Measurements from ENCODE around the gene POLD1. TPM values are rescaled to one million over a fixed set of nuclear protein-coding genes. Genes with fewer than 3 reads are reported as not detected.

POLD1 gene
- total RNA-seq, 1 donor, result 25.0 TPM

- TF ChIP-seq CTCF (IDR thresholded peaks at IDR 0.05; ENCODE audit: insufficient read depth, low read depth, low read length), result no peak
- DNase-seq (ENCODE audit: low read depth), result no peak
- no peak overlapping the region for H3K4me3 ChIP-seq (ENCODE audit: low read depth, low read length)
These were observed 9.9 kb downstream of the POLD1 start for GRCh38 chr19:50394017-50394416.

- no peak for TF ChIP-seq CTCF (IDR thresholded peaks at IDR 0.05; ENCODE audit: insufficient read depth, low read depth, low read length)
- no peak overlapping the region for H3K4me3 ChIP-seq (ENCODE audit: low read depth, low read length)
- no peak for DNase-seq (ENCODE audit: low read depth)
These were observed 14.7 kb downstream of the POLD1 start for GRCh38 chr19:50398675-50399367.

GRCh38 chr19:50399368-50399745 lies 15.2 kb downstream of the POLD1 start:
- TF ChIP-seq CTCF (IDR thresholded peaks at IDR 0.05; ENCODE audit: insufficient read depth, low read depth, low read length), result no peak
- H3K4me3 ChIP-seq (ENCODE audit: low read depth, low read length), result no peak overlapping the region
- DNase-seq (ENCODE audit: low read depth), result no peak

- TF ChIP-seq CTCF (IDR thresholded peaks at IDR 0.05; ENCODE audit: insufficient read depth, low read depth, low read length), result no peak
- DNase-seq (ENCODE audit: low read depth), result no peak
- H3K4me3 ChIP-seq (ENCODE audit: low read depth, low read length), result no peak overlapping the region
These were observed 17.7 kb downstream of the POLD1 start for GRCh38 chr19:50401605-50402450.

GRCh38 chr19:50402544-50403301 lies 18.6 kb downstream of the POLD1 start:
- no peak for TF ChIP-seq CTCF (IDR thresholded peaks at IDR 0.05; ENCODE audit: insufficient read depth, low read depth, low read length)
- DNase-seq (ENCODE audit: low read depth), result no peak
- H3K4me3 ChIP-seq (ENCODE audit: low read depth, low read length), result no peak overlapping the region

- no peak for DNase-seq (ENCODE audit: low read depth)
- no peak for TF ChIP-seq CTCF (IDR thresholded peaks at IDR 0.05; ENCODE audit: insufficient read depth, low read depth, low read length)
- no peak overlapping the region for H3K4me3 ChIP-seq (ENCODE audit: low read depth, low read length)
These were observed 22.1 kb downstream of the POLD1 start for GRCh38 chr19:50406156-50406820.
